H1 (cell line): Measurements from ENCODE around the gene AMH. TPM values are rescaled to one million over a fixed set of nuclear protein-coding genes. Genes with fewer than 3 reads are reported as not detected.

ENCODE experiments used
- CTCF ChIA-PET: fragments of 300-600 bp; sonication (Branson Sonifier 250); formaldehyde crosslinking; loops from one replicate; lab custom pipeline; 2021; ENCODE audit not compliant: partially characterized antibody; lab: Charles Lee
- POLR2A ChIA-PET: fragments of 300-600 bp; sonication (Branson Sonifier 250); formaldehyde crosslinking; loops from one replicate; lab custom pipeline; 2021; ENCODE audit warnings: inconsistent platforms; ENCODE audit not compliant: partially characterized antibody; lab: Charles Lee
- DNase-seq, 2 experiments: peaks; one replicate each; pipeline versions ENCODE4 v3.0.0 to v3.0.0-alpha.2; 2010 to 2022; ENCODE audit warnings: low spot score in 2 of 2, low read depth in 1 of 2, mixed read lengths in 1 of 2
- FAIRE-seq: peaks from 2 replicates; lab custom pipeline; 2011; peaks lifted over from hg19 to GRCh38; lab: Jason Lieb, UNC
- H2AFZ ChIP-seq: 2 replicates; pipeline ENCODE4 v1.8.1; 2012; ENCODE audit warnings: low read length, inconsistent platforms
- H2AK5ac ChIP-seq: 2 replicates; pipeline ENCODE4 v1.6.1; 2013; ENCODE audit warnings: low read depth, low read length
- H2BK120ac ChIP-seq: replicated peaks from 2 replicates; pipeline ENCODE3; 2013; ENCODE audit warnings: low read depth, low read length, inconsistent platforms
- H2BK12ac ChIP-seq: 2 replicates; pipeline ENCODE4 v1.6.1; 2013; ENCODE audit warnings: low read depth, low read length
- H2BK15ac ChIP-seq: 2 replicates; pipeline ENCODE4 v1.6.1; 2013; ENCODE audit warnings: low read length
- H2BK20ac ChIP-seq: 2 replicates; pipeline ENCODE4 v1.6.1; 2013; ENCODE audit warnings: low read length
- H2BK5ac ChIP-seq: 2 replicates; pipeline ENCODE4 v1.6.1; 2013; ENCODE audit warnings: low read depth, low read length
- H3K14ac ChIP-seq: 2 replicates; pipeline ENCODE4 v1.6.1; 2013; ENCODE audit warnings: inconsistent platforms; ENCODE audit not compliant: insufficient read length
- H3K18ac ChIP-seq: 2 replicates; pipeline ENCODE4 v1.6.1; 2013; ENCODE audit warnings: low read length; ENCODE audit errors: extremely low read depth
- H3K23ac ChIP-seq: 2 replicates; pipeline ENCODE4 v1.6.1; 2013; ENCODE audit warnings: inconsistent platforms; ENCODE audit not compliant: insufficient read length
- H3K23me2 ChIP-seq: 2 replicates; pipeline ENCODE4 v1.6.1; 2013; ENCODE audit warnings: low read depth, low read length
- H3K27ac ChIP-seq: 2 replicates; pipeline ENCODE4 v1.6.1; 2011; ENCODE audit warnings: low read depth, low read length, inconsistent platforms
- H3K27me3 ChIP-seq, 4 experiments: replicated peaks in 1 of 4; 1 replicate in 1 of 4; 2 replicates in 3 of 4; pipeline versions ENCODE4 v1.6.1 to v1.8.1; 2011 to 2013; ENCODE audit warnings: low read length in 3 of 4, mild to moderate bottlenecking in 3 of 4, inconsistent platforms in 2 of 4, mixed read lengths in 2 of 4, moderate library complexity in 1 of 4; ENCODE audit not compliant: control insufficient read depth in 3 of 4, insufficient read depth in 3 of 4; ENCODE audit errors: extremely low read depth in 1 of 4
- H3K36me3 ChIP-seq, 4 experiments: 2 replicates each; pipeline versions ENCODE4 v1.6.1 to v1.8.1; 2011 to 2013; ENCODE audit warnings: mild to moderate bottlenecking in 4 of 4, low read length in 3 of 4, moderate library complexity in 2 of 4, control low read depth in 1 of 4, inconsistent platforms in 1 of 4; ENCODE audit not compliant: insufficient read depth in 4 of 4, control insufficient read depth in 2 of 4
- H3K4ac ChIP-seq: replicated peaks from 2 replicates; pipeline ENCODE3; 2013; ENCODE audit warnings: low read length, low read depth, mixed read lengths, inconsistent platforms; ENCODE audit not compliant: insufficient read length
- H3K4me1 ChIP-seq, 4 experiments: replicated peaks in 1 of 4; 1 replicate in 1 of 4; 2 replicates in 3 of 4; pipeline versions ENCODE4 v1.6.1 to v1.8.1; 2011 to 2013; ENCODE audit warnings: low read length in 3 of 4, inconsistent platforms in 2 of 4, mixed read lengths in 1 of 4; ENCODE audit not compliant: insufficient read depth in 4 of 4, control insufficient read depth in 3 of 4
- H3K4me2 ChIP-seq, 2 experiments: 2 replicates each; pipeline versions ENCODE4 v1.6.1 to v1.8.1; 2011 to 2013; ENCODE audit warnings: low read depth in 2 of 2, low read length in 2 of 2, control low read depth in 1 of 2, inconsistent platforms in 1 of 2, mild to moderate bottlenecking in 1 of 2; ENCODE audit not compliant: insufficient read depth in 1 of 2
- H3K4me3 ChIP-seq, 4 experiments: fragments of 200-600, 300-600 bp in 1 of 4; sonication (generic), shearing (Covaris generic), sonication (Bioruptor Twin) in 1 of 4; 2 replicates each; pipeline versions ENCODE4 v1.5.1 to v1.8.1; 2011 to 2016; ENCODE audit warnings: low read length in 4 of 4, low read depth in 3 of 4, control low read depth in 2 of 4, inconsistent platforms in 2 of 4, mild to moderate bottlenecking in 2 of 4, mixed read lengths in 1 of 4, moderate library complexity in 1 of 4; ENCODE audit not compliant: insufficient read depth in 2 of 4; ENCODE audit errors: extremely low read depth in 1 of 4
- H3K56ac ChIP-seq: replicated peaks from 2 replicates; pipeline ENCODE3; 2013; ENCODE audit warnings: low read depth, mild to moderate bottlenecking, mixed read lengths, low read length, inconsistent platforms; ENCODE audit not compliant: insufficient read length
- H3K79me1 ChIP-seq: 2 replicates; pipeline ENCODE4 v1.6.1; 2013; ENCODE audit warnings: low read depth, low read length, control low read depth
- H3K79me2 ChIP-seq, 2 experiments: 2 replicates each; pipeline versions ENCODE4 v1.6.1 to v1.8.1; 2012 to 2013; ENCODE audit warnings: low read length in 2 of 2, mild to moderate bottlenecking in 2 of 2, inconsistent platforms in 1 of 2; ENCODE audit not compliant: insufficient read depth in 2 of 2, control insufficient read depth in 1 of 2
- H3K9ac ChIP-seq, 4 experiments: replicated peaks in 1 of 4; 1 replicate in 1 of 4; 2 replicates in 3 of 4; pipeline versions ENCODE4 v1.6.1 to v1.8.1; 2011 to 2013; ENCODE audit warnings: low read depth in 3 of 4, low read length in 3 of 4, control low read depth in 2 of 4, mild to moderate bottlenecking in 2 of 4, moderate library complexity in 2 of 4, inconsistent platforms in 1 of 4; ENCODE audit errors: extremely low read depth in 1 of 4
- H3K9me3 ChIP-seq, 2 experiments: 2 replicates each; pipeline versions ENCODE4 v1.6.1 to v1.8.1; 2012 to 2013; ENCODE audit warnings: mild to moderate bottlenecking in 2 of 2, moderate library complexity in 2 of 2, control low read depth in 1 of 2, inconsistent platforms in 1 of 2, low read depth in 1 of 2, low read length in 1 of 2, mixed read lengths in 1 of 2; ENCODE audit not compliant: insufficient read depth in 2 of 2
- H4K20me1 ChIP-seq, 2 experiments: replicated peaks in 1 of 2; 2 replicates each; pipeline versions ENCODE3 to v1.8.1; 2011 to 2013; ENCODE audit warnings: inconsistent platforms in 2 of 2, low read length in 2 of 2, mild to moderate bottlenecking in 1 of 2; ENCODE audit not compliant: insufficient read depth in 2 of 2, control insufficient read depth in 1 of 2
- H4K5ac ChIP-seq: 2 replicates; pipeline ENCODE4 v1.6.1; 2013; ENCODE audit warnings: low read length, low read depth, mixed read lengths, inconsistent platforms; ENCODE audit not compliant: insufficient read length
- H4K8ac ChIP-seq: 2 replicates; pipeline ENCODE4 v1.8.0; 2013; ENCODE audit warnings: mild to moderate bottlenecking, moderate library complexity, low read length, inconsistent platforms; ENCODE audit not compliant: insufficient read depth; ENCODE audit errors: extremely low read depth
- H4K91ac ChIP-seq: replicated peaks from 2 replicates; pipeline ENCODE3; 2013; ENCODE audit warnings: low read length, mixed read lengths, inconsistent platforms; ENCODE audit not compliant: insufficient read length
- CBX5 ChIP-seq: fragments of 300-800, 300-1000 bp; sonication (generic); IDR thresholded peaks from 2 replicates; pipeline ENCODE4 v1.7.1; 2016; ENCODE audit warnings: antibody characterized with exemption, low read length, low read depth
- NRF1 ChIP-seq: IDR thresholded peaks from 2 replicates; pipeline ENCODE4 v1.6.1; 2011; ENCODE audit warnings: mild to moderate bottlenecking, low read depth, low read length, improper control_type of control experiment
- SP4 ChIP-seq: IDR thresholded peaks from 2 replicates; pipeline ENCODE4 v1.6.1; 2012; ENCODE audit warnings: low read length, inconsistent platforms
- WGBS, 2 experiments: shearing (Covaris generic) in 1 of 2; methylation state at CpG; one replicate each; pipeline versions ENCODE4 v1.1.6 to v1.1.7; 2013 to 2015; ENCODE audit warnings: low lambda C conversion rate in 2 of 2, mixed read lengths in 2 of 2, inconsistent platforms in 1 of 2, low coverage in 1 of 2, missing lambda C conversion rate in 1 of 2; ENCODE audit not compliant: insufficient replicate concordance in 2 of 2, insufficient coverage in 1 of 2, insufficient read length in 1 of 2; ENCODE audit errors: extremely low coverage in 1 of 2, missing lambda C conversion rate in 1 of 2; 5-methylcytosine and 5-hydroxymethylcytosine counted together
- polyA plus RNA-seq, 7 experiments: library from polyadenylated mRNA; depleted of rRNA in 3 of 7; stranded (reverse) in 5 of 7; unstranded in 2 of 7; fragments of >200 nt in 5 of 7; fragments of 200-250 nt in 2 of 7; gene quantifications; 1 replicate in 5 of 7; 2 replicates in 1 of 7; 4 replicates in 1 of 7; pipeline versions ENCODE4 v1.2.1 to v1.2.3, GENCODE V29; 2011 to 2013; ENCODE audit warnings: missing spikeins in 2 of 7, mixed read lengths in 2 of 7
- total RNA-seq: library from RNA; stranded (reverse); fragmentation: NEBNext Ultra II Directional; extraction: Animal tissue kit (Norgen Biotek cat#: 25700); gene quantifications from 2 replicates; pipeline ENCODE4 v1.2.1, GENCODE V29; 2021

Gene AMH
- total and polyA plus RNA-seq, 2 of the 8 experiments (the other 6 are each of a cell fraction or from before 2014, with no cell fraction given), result 10.5 to 15.4 TPM

GRCh38 chr19:2212861-2213711 lies 36.0 kb upstream of the AMH start:
- Histone ChIP-seq H2BK5ac (no peak overlapping the region; the same call in 1 of the 2 replicates), H3K27ac (no peak overlapping the region), H3K9me3 (no peaks in the 10 kb centered on the region), H2BK20ac (no peak overlapping the region), H3K79me1 (no peaks in the 10 kb centered on the region; the same call in 1 of the 2 replicates), H3K23me2 (no peaks in the 10 kb centered on the region), H2BK15ac (no peak overlapping the region), H3K4me3 (no peak overlapping the region), H4K20me1 (peaks cover 0 to 16% of the 10 kb centered on the region in 2 experiments), H3K4me1 (no peaks in the 10 kb centered on the region), H4K91ac (no peak overlapping the region), H3K4ac (no peak overlapping the region), H4K5ac (no peak overlapping the region), H2BK120ac (no peak overlapping the region), H3K79me2 (no peaks in the 10 kb centered on the region), H3K4me2 (no peak overlapping the region), H3K23ac (no peak overlapping the region), H3K14ac (no peak overlapping the region), H3K9ac (no peak overlapping the region), H2AK5ac (no peak overlapping the region), H3K56ac (no peak overlapping the region), H3K36me3 (peaks cover 9 to 53% (median 39%) of the 10 kb centered on the region in 4 experiments; a peak in 7 of 8 replicates), H3K18ac (no peak overlapping the region), H3K27me3 (no peaks in the 10 kb centered on the region), H2BK12ac (no peak overlapping the region), H4K8ac (peak overlapping the region; percentile 25; the same call in 1 of the 2 replicates), H2AFZ (no peak overlapping the region)
- FAIRE-seq (no peak), DNase-seq (no peak)
- WGBS, 2 experiments, result 92% methylated on average over 21 of the region's 21 CpGs; no CpG with 5 or more reads in 1 of the 2 experiments
- POLR2A ChIA-PET, result interaction anchor here (0.6 to 1.4 kb wide), 4 partner anchors 10 to 36 kb away, joined by 3 read pairs; no protein-coding TSS in a partner anchor
- CTCF ChIA-PET, result interaction anchor here (1.1 to 8.1 kb wide), 8 partner anchors 8 to 375 kb away, joined by 3 to 50 read pairs (median 6); no protein-coding TSS in a partner anchor
- TF ChIP-seq NRF1 (no peak), SP4 (no peak), CBX5 (no peak)
